GM18870 (cell line): ENCODE results near the gene WDR90.

Experiments used
- ATAC-seq: cut with Tn5 transposase; IDR thresholded peaks from one replicate; pipeline ENCODE4 v1.9.1; 2021; ENCODE audit warnings: moderate library complexity; ENCODE audit not compliant: unreplicated experiment

Gene WDR90

GRCh38 chr16:648781-649589 is at the start of gene WDR90:
WDR90 (plus strand) TSS chr16:649365; CDS start chr16:649417, 52 bp downstream.
- no peak for ATAC-seq

GRCh38 chr16:600781-601180 is 48.4 kb upstream of the WDR90 start:
- no peak for ATAC-seq

GRCh38 chr16:603933-604332 is 45.2 kb upstream of the WDR90 start:
- no peak for ATAC-seq

- ATAC-seq: no peak
Measured at GRCh38 chr16:606656-607307, 42.4 kb upstream of the WDR90 start.

GRCh38 chr16:608019-608418 is 41.1 kb upstream of the WDR90 start:
- ATAC-seq: no peak

- no peak for ATAC-seq
Measured at GRCh38 chr16:609316-609715, 39.8 kb upstream of the WDR90 start.

- no peak for ATAC-seq
Measured at GRCh38 chr16:609984-610383, 39.2 kb upstream of the WDR90 start.

GRCh38 chr16:610513-611381 is 38.4 kb upstream of the WDR90 start:
- no peak for ATAC-seq

- no peak for ATAC-seq
Measured at GRCh38 chr16:615122-615521, 34.0 kb upstream of the WDR90 start.

GRCh38 chr16:616733-617586 is 32.2 kb upstream of the WDR90 start:
- ATAC-seq: no peak

GRCh38 chr16:617855-618254 is 31.3 kb upstream of the WDR90 start:
- ATAC-seq: no peak

- ATAC-seq: no peak
Measured at GRCh38 chr16:619476-620100, 29.6 kb upstream of the WDR90 start.

GRCh38 chr16:620700-621525 is 28.3 kb upstream of the WDR90 start:
- no peak for ATAC-seq

GRCh38 chr16:621526-622105 is 27.5 kb upstream of the WDR90 start:
- ATAC-seq: no peak

- ATAC-seq: no peak
Measured at GRCh38 chr16:622920-623280, 26.3 kb upstream of the WDR90 start.

- no peak for ATAC-seq
Measured at GRCh38 chr16:624526-625070, 24.6 kb upstream of the WDR90 start.

- no peak for ATAC-seq
Measured at GRCh38 chr16:625117-625976, 23.8 kb upstream of the WDR90 start.
